Superior temporal gyrus (tissue), 1 donor: ENCODE measurements around the gene RNF212B.

Source experiments
- DNase-seq: peaks from one replicate; pipeline ENCODE4 v3.0.0-alpha.2; 2016; ENCODE audit errors: extremely low spot score

RNF212B gene

DNA sequence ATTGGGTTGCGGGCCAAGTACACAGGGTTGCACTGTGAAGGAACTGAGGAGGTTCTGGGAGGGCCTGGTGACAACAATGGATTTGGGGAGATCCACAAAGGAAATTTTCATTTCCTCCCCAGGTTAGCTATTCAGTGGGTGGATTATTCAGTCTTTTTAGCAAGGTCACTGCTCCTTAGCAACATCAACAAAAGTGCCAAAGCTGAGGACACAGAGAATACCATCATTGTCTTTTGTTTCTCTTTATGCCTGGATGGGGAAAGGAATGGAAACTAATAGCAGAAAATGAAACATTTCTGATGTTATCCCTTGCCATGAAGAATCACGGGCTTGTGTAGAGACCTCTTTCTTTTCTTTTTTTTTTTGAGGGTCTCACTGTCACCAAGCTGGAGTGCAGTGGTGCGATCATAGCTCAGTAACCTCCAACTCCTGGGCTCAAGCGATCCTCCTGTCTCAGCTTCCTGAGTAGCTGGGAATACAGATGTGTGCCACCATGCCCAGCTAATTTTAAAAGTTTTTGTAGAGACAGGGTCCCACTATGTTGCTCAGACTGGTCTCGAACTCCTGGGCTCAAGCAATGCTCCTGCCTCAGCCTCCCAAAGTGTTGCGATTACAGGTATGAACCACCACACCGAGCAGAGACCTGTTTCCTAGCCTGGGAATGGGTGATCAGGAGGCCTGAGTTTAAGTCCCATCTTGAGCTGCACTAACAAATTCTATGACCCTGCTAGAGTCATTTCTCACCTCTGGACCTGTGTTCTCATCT lies 58.5 kb downstream of the RNF212B start:
- DNase-seq, result peak; percentile 38

DNA sequence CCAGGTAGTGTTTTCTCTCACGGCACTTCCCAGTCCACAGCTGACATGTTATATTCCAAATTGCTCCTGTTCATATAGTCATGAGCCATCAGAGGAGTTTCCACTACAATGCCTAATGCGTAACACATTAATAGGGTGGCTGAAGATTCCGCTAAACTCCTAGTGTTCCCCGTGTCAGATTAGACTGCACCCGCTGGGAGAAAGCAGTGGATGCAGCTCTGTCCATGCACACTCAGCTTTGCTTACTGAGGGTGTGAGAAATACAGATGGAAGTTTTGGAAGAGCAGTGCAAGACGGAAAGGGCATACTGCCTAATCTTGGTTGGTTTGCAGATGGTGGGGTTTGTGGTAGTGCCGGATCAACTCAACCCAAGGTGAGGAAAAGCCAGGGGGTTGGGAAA lies 59.4 kb downstream of the RNF212B start:
- peak; percentile 8 for DNase-seq

DNA sequence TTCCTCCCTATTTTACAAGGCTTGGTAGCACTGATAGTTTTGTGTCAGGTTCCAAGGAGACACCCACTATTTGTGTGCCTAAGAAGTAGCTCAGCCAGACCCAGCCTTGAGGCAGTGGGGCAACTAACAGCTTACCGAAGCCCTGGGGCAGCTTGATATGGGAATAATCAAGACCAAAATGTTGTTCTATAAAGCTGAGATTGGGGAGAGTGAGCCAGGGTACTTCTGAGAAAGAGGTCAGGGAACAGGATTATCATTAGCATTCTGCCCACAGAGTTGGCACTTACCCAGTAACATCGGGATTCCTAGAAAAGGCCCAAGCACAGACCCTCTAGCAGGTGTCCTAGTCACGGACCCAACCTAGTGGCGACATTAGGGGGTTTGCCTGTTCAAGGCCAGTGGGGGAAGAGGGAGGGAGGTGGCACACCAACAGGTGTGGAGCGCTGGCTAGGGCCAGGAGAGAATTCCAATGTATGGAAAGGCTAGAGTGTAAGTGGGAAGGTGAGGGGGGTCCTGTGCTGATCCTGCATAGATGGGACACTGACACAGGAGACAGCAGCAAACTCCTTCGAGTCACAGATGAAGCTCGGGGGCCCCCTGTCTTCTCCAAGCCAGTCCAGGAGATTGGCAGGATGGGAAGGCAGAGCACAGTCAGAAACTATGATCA lies 60.0 kb downstream of the RNF212B start:
- DNase-seq, result peak; percentile 13

DNA sequence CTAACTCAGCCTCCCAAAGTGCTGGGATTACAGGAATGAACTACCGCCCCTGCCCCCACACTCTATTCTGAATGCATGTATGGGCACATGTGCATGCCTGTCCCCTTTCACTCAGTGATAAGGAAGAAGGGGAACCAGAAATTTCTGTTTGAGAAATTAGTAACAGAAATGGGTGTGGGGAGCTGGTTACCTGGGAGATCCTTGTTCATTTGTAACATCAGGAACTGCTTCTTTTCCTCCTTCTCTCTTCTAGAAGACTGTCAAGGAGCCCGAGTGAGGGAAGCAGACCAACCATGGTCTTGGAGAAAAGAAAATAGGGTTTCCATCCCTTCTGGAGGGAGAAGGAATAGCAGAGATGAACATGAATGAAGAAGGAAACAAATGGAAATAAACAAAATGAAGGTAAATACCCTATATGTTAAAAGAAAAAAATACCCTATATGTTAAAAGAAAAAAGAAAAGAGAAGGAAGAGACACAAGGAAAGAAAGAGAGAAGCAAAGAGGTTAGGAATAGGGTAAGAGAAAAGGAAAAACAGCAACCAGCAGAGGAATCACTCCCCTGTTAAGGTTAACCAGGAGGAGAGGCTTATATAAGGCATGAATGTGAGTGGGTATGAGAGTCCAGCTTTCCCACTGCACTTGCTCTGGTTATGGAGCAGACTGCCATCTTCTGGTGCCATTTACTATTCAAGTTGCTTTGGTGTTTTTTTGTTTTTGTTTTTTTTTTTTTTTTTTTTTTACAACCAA lies 61.6 kb downstream of the RNF212B start:
- peak; percentile 84 for DNase-seq

DNA sequence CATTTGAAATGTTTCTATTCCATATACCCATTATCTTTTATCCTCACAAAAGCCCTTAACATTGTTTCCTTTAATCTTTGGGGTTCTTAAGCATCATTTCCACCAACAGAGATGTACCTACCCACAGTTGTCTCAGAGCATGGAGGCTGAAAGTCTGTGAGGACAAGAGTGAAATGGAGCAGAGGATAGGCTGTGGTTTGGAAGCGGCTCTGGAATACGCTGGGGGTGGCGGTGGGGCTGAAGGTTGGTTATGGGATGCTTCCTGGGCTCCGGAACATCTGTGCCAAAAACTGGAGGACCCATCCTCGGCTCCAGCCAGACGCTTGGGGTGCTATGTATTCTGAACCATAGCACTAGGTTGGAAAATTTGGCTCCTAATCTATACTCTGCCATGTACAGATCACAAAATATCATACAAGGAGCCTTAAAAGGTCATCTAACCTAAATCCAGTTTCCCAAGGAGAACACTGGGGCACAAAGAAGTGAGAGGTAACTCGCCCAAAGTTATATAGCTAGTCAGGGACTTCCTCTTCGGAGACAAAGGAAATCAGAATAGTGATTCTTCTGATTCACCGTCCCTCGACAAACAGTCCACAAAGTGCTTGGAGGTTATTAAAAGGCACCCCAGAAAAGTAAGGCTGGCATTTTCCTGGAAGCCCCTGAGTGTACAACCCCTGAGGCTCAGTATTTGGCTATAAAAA lies 62.4 kb downstream of the RNF212B start:
- peak; percentile 47 for DNase-seq

DNA sequence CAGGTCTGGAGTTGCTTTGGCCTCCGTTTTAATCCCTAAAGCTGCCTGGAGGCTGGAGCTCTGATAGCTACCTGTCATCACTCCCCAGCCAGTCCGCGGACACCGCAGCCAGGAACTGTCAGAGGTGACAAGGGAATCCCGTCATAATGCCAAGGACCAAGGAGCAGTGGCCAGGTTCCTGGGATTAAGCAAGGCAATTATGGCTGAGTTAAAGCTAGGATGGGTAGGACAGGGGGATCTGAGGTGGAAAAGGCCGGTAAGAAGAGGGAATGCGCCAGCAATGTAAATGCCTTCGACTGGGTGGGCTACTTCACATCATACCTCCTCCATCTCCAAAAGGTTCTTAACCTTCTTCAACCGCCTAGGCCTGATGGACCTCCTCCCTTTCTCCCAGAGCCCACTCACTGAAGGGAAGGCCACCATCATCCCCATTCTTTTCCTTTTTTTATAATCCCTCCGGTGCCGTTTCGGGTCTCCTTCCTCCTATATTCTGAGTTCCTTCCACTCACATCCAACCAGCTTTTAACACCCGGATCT lies 63.0 kb downstream of the RNF212B start:
- peak; percentile 67 for DNase-seq

DNA sequence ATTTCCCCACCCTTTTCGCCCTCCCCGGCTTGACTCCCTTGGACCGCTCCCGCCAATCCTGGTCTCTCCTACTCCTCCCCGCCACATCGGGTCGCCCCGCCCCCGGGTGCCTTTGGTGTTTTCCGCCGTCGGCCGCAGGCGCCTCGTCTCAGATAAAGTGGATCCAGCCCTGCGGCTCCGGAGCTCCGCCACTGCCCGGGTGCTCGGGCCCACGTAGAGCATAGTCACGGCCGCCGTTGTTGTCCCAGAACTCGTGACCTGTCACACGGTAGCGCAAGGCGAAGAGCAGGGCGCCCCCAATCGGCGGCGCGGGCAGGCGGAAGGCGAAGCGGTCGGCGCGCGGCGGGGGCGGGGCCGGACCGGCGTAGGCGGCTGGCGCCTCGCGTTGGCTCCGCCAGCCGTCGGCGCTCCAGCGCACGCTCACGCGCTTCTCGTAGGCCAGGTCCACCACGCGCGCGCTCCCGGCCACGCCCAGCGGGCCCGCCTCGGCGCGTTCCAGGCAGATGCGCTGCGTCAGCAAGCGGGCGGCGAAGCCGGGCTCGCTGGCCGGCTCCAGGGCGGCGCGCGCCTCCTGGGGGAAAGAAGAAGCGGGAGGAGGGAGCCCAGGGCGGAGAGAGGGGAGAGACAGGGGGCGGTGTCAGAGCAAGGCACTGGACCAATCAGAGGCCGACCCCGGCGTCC lies 63.7 kb downstream of the RNF212B start:
- DNase-seq, result peak; percentile 96

DNA sequence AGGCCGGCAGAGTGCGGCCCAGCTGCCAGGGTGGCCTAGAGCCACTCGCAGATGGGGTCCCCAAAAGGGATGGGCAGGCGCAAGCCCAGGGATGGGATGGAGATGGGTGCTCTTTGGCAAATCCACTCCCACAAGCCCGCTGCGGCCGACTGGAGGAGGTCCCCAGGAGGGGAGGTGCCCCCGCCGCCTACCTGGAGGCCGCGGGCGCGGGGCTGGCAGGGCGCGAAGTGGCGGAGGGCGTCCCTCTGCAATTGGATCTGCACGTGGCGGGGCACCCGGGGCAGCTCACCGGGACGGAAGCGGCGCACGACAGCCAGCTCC lies 64.2 kb downstream of the RNF212B start:
- no peak for DNase-seq

DNA sequence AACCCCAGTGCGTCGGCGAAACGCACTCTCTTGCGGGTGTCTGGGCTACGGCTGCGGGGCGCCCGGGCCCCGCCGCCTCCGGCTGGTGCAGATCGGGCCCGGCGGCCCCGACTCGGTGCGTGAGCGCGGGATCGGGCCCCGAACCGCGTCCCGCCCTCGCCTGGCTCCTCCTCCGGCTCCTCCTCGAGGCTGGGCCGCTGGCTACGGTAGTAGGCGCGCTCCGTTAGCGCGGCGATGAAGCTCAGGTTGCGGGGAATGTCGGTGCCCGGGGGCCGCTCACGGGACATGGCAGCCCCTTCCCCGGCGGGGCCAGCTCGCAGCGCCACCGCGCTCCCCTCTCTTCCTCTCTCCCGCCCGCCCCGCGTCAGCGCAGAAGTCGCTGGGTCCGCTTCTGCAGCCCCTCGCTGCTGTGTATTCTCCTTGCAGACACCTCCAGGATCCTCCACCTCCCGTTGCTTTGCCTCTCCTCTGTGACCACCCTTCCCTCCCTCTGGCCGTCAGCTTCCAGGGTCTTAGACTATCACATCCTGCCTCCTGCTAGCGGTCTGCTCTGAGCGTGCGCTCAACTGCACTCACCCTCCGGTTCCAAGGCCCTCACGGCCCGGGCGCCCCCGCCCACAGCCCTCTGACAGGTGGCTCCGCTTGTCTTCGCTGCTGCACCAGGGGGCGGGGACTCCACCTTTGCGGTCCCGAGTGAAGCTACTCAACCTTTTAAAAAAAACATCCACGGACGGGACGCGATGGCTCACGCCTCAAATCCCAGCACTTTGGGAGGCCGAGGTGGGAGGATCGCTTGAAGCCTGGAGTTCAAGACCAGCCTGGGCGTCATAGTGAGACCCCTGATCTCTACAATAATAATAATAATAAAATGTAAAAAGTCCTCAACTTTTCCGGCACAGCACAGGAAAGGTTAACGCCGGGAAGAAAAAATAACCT lies 64.8 kb downstream of the RNF212B start, which contains the start of gene PPP1R3E:
TSS of gene PPP1R3E (minus strand) at position 570 of the 936 bp plus-strand sequence. CDS start at position 287, 283 bp downstream.
- DNase-seq, result peak; percentile 57

DNA sequence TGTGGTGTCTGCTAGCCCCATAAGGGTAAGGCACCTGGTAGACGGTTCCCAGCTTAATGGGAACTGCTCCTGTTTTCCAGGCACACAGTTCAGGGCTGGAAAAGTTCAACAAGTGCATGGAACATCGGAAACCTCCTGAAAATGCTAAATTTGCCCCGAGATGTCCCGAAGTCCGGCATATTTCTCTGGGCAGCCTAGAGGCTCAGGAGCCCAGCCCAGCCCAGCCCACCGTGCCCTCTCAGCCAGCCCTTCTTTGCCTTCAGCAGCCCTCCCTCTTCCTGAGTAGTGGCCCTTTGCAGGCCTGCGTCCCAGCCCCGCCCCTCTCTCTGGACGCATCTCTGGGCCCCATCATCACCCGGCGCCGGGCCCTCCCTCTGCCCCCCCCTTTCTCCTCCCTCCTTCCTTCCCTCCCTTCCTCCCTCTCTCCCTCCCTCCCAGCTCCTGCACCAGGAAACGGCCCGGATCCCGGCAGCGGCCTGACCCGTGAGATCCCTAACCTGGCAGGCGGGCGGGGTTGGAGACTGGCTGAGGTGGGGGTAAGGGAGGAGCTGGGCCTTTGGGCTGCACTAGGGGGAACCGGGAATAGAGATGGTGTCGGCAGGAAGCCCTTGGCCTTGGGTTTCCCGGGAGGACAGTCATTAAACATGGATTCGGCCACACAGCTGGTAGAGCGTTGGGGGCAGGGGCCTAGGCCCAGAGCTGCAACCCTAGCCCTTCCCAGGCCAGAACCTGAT lies 68.8 kb downstream of the RNF212B start, which contains the start of gene BCL2L2:
TSS of gene BCL2L2 (plus strand) at position 422 of the 734 bp plus-strand sequence. CDS start 935 bp downstream, outside the sequence.
- peak; percentile 80 for DNase-seq

DNA sequence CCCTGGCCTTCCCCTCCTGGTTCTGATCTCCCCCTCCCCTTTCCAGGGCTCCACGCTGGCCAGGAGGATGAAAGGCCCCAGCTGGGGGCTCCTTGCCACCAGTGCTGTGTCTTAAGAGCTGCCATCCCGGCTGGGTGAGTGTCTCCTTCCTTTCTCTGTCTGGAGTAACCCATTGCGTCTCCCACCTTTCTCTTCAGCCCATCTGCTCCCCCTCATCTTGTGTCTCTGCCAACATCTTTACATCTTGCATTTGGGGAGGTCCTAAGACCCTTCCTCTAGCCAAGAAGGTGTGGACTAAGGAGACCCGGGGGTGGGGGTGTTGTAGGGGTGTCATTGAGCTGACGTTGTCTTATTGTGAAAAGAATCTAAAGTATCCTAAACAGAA lies 69.4 kb downstream of the RNF212B start:
- DNase-seq, result no peak

DNA sequence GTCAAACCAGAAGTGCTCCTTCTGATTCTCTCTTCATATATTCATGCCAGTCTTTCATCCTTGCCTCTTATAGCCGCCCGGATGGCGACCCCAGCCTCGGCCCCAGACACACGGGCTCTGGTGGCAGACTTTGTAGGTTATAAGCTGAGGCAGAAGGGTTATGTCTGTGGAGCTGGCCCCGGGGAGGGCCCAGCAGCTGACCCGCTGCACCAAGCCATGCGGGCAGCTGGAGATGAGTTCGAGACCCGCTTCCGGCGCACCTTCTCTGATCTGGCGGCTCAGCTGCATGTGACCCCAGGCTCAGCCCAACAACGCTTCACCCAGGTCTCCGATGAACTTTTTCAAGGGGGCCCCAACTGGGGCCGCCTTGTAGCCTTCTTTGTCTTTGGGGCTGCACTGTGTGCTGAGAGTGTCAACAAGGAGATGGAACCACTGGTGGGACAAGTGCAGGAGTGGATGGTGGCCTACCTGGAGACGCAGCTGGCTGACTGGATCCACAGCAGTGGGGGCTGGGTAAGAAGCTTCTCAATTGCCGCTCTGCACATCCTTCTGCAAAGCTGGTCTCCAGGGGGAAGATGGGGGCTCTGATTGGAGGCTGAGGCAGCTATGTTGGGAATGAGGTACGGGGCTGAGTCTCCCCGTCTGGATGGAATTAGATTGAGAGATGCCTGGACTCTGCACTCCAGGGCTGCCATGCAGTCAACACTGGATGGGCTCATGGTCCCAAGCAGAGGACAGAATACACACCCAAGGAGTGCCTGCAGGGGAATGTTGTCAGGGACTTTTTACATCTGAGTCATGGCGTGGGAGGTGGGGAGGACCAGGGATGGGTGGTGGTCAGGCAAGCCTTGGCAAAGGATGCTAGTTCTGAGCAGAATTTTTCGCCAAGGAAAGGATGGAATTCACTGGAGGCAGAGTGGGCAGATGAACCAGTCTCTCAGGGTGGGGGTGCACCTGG lies 70.2 kb downstream of the RNF212B start:
- no peak for DNase-seq

DNA sequence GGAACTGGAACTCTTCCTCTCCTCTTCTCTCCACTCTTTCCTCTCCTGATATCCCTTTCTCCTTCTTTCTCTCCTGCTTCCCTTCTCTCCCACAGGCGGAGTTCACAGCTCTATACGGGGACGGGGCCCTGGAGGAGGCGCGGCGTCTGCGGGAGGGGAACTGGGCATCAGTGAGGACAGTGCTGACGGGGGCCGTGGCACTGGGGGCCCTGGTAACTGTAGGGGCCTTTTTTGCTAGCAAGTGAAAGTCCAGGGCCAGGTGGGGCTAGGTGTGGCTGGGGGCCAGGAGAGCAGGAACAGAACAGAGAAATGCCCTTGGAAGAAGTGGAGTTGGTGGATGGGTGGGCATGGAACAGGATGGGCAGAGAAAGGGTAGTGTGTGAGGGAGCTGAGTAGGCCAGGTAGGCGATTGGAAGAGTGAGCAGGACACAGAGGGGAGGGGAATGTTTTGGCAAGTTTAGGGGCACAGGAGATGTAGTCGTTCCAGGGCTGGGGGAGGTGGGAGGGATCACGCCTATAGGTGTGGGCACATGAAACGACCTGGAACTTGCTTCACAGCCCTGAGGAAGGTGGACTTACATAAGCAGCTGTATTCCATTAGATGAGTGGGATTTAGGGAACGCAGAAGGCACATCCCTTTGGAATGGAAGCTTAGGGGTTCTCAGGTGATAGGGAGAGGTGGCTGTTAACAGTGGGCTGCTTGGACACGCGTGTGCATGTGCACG lies 71.1 kb downstream of the RNF212B start:
- DNase-seq, result no peak

DNA sequence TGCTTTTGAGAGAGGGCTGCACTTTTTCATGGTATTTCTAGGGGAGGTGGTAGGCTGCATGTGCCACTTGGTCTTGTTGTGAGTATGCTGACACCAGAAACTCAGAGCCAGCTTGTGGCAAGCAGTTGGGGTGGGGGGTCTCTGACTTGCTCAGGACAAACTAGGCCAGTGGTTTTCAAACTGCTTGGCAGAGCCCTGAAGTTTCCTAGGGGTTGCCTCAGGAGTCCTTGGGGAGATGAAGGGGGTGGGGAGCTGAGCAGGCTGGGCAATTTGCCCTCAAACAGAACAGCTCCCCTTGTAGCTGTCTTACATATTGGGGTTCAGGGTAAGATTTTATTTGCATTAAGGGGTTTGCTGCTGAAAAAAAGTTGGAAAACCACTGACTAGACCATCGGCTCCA lies 72.8 kb downstream of the RNF212B start:
- DNase-seq, result no peak

DNA sequence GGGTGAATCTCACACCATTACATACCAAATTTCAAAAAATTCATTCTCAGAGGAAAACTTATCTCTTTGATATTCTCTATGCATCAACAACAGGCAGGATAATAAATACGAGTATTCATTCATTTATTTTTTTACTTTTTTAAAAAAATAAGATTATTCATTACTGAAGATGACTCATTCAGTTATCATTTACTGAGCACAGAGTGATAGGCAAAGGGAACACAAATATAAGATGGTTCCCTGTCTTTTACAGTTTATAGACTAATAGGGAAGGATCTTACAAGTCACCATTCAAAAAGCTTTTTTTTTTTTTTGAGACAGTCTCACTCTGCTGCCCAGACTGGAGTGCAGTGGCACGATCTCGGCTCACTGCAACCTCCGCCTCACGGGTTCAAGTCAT lies 78.6 kb downstream of the RNF212B start:
- DNase-seq, result no peak

DNA sequence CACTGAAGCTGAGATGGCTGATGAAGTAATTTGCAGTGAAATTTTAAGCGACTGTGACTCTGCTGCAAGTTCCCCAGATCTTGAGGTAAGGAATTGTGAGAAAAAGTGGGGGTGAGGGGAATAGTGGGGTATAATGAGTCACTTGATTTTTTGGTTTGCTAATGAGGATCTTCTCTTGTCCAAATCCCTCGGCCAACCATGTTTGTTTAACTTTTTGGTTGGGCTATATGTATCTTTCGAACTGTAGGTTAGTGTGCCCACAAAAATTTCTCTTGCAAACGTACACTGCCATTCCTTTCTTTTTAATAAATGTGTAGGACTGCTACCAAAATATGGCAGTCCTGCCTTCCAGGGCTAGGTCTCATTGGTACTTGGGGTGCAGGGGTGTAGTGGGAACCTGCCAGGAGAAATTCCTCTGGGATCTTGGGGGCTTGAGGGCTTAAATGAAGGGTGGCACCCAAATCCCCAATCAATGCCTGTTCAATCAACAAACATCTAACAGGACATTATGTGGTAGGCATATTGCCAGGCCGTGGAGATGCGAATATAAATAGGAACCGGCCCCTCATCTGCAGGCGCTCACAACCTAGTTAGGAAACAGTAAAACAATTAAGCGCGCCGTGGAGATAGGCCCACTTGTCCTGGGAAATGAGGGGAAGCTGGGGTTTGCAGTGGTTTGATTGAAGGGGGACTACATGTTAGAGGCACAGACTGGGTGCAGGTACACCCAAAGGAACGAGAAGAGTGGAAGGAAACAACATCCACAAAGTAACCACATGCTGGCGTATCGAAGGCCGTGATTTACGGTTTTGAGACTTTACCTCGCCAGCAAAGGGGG lies 82.2 kb downstream of the RNF212B start:
- no peak for DNase-seq
